LNCAP (cell line): Measurements from ENCODE around the gene VIL1.

Experiments
- TF ChIP-seq, protein P1 (sequence below): fragments of 450-650 bp; IDR thresholded peaks from 2 replicates; pipeline ENCODE4 v1.5.1; 2017; ENCODE audit warnings: mild to moderate bottlenecking

Gene VIL1

DNA sequence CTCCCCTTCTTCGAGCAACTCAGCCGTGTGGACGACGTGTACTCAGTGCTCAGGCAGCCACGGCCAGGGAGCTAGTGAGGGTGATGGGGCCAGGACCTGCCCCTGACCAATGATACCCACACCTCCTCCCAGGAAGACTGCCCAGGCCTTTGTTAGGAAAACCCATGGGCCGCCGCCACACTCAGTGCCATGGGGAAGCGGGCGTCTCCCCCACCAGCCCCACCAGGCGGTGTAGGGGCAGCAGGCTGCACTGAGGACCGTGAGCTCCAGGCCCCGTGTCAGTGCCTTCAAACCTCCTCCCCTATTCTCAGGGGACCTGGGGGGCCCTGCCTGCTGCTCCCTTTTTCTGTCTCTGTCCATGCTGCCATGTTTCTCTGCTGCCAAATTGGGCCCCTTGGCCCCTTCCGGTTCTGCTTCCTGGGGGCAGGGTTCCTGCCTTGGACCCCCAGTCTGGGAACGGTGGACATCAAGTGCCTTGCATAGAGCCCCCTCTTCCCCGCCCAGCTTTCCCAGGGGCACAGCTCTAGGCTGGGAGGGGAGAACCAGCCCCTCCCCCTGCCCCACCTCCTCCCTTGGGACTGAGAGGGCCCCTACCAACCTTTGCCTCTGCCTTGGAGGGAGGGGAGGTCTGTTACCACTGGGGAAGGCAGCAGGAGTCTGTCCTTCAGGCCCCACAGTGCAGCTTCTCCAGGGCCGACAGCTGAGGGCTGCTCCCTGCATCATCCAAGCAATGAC is 14.4 kb upstream of the VIL1 start:
- TF ChIP-seq, protein P1, sequence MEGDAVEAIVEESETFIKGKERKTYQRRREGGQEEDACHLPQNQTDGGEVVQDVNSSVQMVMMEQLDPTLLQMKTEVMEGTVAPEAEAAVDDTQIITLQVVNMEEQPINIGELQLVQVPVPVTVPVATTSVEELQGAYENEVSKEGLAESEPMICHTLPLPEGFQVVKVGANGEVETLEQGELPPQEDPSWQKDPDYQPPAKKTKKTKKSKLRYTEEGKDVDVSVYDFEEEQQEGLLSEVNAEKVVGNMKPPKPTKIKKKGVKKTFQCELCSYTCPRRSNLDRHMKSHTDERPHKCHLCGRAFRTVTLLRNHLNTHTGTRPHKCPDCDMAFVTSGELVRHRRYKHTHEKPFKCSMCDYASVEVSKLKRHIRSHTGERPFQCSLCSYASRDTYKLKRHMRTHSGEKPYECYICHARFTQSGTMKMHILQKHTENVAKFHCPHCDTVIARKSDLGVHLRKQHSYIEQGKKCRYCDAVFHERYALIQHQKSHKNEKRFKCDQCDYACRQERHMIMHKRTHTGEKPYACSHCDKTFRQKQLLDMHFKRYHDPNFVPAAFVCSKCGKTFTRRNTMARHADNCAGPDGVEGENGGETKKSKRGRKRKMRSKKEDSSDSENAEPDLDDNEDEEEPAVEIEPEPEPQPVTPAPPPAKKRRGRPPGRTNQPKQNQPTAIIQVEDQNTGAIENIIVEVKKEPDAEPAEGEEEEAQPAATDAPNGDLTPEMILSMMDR: no peak

DNA sequence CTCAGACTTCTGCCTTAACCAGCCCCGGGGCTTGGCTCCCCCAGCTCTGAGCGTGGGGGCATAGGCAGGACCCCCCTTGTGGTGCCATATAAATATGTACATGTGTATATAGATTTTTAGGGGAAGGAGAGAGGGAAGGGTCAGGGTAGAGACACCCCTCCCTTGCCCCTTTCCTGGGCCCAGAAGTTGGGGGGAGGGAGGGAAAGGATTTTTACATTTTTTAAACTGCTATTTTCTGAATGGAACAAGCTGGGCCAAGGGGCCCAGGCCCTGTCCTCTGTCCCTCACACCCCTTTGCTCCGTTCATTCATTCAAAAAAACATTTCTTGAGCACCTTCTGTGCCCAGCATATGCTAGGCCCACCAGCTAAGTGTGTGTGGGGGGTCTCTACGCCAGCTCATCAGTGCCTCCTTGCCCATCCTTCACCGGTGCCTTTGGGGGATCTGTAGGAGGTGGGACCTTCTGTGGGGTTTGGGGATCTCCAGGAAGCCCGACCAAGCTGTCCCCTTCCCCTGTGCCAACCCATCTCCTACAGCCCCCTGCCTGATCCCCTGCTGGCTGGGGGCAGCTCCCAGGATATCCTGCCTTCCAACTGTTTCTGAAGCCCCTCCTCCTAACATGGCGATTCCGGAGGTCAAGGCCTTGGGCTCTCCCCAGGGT is 13.7 kb upstream of the VIL1 start:
- TF ChIP-seq, protein P1: no peak

DNA sequence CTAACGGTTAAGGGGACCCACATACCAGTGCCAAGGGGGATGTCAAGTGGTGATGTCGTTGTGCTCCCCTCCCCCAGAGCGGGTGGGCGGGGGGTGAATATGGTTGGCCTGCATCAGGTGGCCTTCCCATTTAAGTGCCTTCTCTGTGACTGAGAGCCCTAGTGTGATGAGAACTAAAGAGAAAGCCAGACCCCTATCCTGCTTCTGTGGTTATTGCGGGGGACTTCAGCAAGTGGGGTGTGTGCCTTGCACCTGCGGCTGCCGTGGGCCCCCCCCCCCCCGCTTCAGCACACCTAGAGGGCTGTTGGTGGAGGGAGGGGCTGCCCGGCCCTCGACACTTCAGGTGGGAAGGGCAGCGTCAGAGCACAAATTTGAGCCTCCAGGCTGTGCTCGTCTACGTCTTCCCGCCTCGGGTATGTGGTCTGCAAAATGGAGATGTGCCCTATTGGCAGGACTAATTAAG is 13.1 kb upstream of the VIL1 start:
- TF ChIP-seq, protein P1: no peak

DNA sequence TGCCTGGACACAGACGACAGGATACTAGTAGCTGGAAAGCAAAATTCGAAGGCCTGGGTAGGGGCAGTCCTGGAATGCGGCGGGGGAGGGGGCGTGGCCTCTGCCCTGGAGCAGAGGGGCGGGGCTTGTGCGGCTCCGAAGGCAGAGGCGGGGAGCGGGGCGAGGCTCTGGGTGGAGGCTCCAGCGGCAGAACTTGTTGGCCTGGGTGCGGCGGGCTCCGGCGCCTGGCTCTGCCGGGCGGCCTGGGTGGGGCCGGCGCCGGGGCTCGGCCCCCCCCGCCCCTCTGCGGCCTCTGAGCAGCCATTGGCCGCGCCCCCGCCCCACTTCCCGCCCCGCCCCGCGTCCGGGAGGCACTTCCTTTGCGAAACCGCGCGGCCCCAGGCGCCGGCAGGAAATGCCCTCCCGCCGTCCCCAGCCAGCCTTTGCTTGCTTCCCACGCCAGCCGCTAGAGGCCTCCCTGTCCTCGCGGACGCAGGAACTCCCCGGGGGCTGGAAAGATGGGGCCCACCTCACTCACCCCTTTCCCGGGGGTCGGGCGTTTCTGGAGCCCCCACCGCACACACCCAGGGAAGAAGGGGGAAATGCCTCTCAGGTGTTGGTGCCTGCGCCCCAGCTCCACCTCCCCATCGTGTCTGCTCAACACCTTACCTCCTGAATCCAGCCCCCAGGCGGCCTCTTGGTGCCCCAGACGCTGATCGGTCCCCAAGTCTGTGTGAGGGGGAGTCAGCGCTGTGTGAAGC is 12.5 kb upstream of the VIL1 start:
- TF ChIP-seq, protein P1: peak; percentile 75

DNA sequence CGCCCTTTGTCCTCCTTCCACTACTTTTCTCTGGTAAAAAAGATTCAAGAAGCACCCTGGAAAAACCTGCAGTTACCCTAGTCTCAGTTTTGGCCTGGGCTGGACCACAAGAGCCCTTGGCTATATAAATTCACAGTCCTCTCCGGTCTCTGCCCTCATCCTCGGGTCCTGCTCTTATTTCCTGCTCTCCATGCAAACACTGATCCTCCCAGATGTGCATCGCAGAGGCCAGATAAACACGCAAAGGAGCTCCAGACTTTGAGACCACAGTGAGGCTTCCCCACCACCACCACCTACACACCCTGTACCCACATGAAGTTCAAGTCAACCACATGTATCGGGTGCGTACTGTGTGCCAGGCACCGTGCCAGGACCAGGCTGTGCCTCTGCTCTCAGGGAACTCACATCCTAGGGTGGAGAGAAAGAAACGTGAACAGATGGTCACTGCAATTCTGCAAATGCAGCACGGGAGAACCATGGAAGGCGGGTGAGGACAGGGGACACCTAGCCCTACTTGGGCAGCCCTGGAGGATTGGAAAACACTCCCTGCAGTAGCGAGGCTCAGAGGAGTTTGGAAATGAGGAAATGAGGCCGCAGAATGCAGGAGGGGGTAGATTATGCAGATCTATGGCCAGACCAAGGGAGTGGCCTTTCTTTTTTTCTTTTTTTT is 11.8 kb upstream of the VIL1 start:
- TF ChIP-seq, protein P1: no peak

DNA sequence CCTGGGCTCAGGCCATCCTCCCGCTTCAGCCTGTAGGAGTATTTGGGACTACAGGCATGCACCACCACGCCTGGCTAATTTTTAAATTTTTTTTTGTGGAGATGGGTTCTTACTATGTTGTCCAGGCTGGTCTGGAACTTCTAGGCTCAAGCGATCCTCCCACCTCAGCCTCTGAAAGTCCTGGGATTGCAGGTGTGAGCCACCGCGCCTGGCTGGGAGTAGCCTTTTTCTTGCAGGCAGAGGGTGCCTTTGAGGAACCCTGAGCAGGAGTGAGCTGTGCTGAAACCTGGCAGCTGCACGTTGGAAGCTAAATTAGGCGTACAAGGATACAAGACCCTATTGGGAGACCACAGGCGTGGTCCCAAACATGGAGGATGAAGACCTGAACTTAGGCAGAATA is 11.2 kb upstream of the VIL1 start:
- TF ChIP-seq, protein P1: no peak

DNA sequence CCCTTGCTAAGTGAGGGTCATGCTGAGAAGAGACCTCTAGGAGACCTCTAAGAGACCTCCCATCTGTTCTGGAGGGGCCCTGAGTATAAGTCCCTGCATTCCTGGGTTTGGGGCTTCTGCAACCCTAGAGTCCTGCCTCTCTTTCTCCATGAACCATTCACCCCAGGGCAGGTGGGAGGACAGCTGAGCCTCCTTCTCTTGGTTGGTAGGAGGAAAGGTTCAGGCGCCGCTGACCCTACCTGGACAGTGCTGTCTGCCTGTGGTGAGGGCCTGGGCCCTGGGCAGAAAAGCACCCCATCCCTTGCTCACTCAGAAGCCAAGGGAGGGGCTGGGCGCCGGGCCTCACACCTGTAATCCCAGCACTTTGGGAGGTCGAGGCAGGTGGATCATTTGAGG is 604 bp upstream of the VIL1 start:
- TF ChIP-seq, protein P1: no peak
